GM15510 (cell line): ENCODE results near the gene EIF3F.

Experiments
- POLR2A ChIP-seq: IDR thresholded peaks from 3 replicates; pipeline ENCODE4 v1.6.1; 2011; ENCODE audit warnings: borderline replicate concordance; ENCODE audit not compliant: insufficient read length; ENCODE audit errors: extremely low read depth

EIF3F gene

GRCh38 chr11:7974668-7975067 is 12.5 kb upstream of the EIF3F start:
- TF ChIP-seq POLR2A, result no peak

DNA sequence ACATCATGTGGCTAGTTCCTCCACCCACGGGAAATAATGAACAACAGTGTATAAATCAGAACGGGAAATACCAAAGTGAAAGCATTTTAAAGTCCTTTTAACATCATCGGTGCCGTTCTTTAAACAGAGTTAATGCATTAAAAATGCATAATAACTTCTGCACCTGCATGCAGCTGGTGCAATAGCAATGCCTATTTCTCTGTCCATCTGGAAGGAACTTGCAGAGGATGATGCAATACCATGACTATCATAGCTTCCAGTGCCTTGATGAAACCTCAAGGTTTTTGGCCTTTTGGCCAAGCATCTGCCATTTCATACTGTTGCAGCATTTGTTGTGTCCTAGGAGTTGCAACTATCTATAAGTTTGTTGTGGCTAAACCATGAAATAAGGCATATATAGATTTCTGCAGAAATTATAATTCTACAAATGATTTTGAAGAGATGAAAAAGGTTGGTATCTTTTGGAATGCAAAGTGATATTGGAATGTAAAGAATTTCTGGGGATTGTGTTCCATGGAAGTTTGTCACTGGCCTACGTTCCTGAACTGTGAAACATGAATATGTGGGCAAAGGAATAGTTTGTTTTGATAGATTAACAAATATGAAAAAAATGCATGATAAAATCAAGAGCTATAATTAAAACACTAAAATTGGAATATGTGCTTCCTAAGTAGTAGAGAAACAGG is 9.8 kb upstream of the EIF3F start:
- TF ChIP-seq POLR2A, result no peak

- no peak for TF ChIP-seq POLR2A
Observed at GRCh38 chr11:7981619-7982157, 5.4 kb upstream of the EIF3F start.

GRCh38 chr11:7982582-7983119 is 4.5 kb upstream of the EIF3F start:
- TF ChIP-seq POLR2A, result no peak

- no peak for TF ChIP-seq POLR2A
Observed at GRCh38 chr11:7983832-7984590, 3.1 kb upstream of the EIF3F start.

DNA sequence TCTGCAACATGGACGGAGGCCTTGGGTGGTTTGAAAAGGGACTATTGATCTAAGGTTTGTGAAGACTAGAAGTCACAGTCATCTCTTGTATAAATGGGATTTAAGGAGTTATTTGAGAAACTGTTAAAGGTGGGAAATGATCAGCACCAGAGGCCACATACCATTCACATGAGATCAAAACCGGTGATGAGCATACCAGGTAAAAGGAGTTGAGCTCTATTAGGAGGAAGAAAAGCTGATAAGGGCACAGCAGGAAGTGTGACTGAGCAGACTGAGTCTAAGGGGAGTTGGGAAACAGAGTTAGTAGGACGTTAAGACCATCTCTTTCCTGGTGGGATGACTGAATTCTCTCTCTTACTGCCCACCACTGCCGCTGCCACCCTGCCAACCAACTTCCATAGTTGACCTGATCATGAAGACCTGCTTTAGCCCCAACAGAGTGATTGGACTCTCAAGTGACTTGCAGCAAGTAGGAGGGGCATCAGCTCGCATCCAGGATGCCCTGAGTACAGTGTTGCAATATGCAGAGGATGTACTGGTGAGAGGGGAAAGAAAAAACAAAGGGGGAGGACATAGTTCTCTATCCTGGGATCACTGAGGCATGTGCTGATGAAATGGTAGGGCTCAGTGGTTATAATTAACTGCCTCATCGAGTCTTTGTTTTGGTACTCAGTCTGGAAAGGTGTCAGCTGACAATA is 7.6 kb downstream of the EIF3F start:
- no peak for TF ChIP-seq POLR2A

DNA sequence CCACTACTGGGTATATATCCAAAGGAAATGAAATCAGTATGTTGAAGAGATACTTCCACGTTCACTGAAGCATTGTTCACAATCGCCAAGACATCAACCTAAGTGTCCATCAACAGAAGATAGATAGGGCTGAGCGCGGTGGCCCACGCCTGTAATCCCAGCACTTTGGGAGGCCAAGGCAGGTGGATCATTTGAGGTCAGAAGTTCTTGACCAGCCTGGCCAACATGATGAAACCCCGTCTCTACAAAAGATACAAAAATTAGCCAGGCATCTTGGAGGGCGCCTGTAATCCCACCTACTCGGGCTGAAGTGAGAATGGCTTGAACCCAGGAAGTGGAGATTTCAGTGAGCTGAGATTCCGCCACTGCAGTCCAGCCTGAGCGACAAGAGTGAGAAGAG is 12.7 kb downstream of the EIF3F start:
- TF ChIP-seq POLR2A, result no peak

DNA sequence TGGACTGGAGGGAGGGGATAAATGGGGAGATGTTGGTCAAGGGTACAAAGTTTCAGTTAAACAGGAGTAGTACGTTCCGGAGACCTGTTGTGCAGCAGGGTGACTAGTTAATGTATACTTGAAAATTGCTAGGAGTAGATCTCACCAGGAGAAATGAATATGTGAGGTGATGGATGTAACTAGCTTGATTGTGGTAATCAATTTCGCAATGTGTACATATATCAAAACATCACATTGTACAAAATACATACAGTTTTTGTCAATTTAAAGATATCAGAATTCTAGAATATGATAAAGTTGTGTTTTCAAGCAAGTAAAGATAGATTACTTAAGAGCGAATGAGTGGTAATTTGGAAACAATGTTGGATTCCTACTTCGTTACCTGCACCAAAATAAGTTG is 13.3 kb downstream of the EIF3F start:
- TF ChIP-seq POLR2A, result no peak

DNA sequence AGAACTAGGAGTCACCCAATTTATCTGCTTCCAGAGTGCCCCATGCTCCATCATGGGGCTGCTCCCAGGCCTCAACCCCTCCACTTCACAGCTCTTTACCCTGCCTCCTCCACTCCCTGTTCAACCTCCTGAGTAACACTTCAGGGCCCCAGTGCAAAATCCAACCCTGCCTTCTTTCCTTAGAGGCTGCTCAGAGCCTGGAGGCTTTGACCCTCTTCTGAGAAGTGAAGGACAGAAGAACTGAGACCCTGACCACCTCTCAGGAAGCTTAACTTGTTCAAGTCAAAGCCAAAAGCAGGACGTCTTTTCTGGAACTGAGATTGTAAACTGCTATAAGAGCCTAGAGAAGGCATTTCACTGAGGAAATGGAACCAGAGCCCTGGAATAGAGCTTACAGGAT is 15.5 kb downstream of the EIF3F start:
- no peak for TF ChIP-seq POLR2A

- TF ChIP-seq POLR2A, result no peak
Observed at GRCh38 chr11:8003187-8003586, 16.1 kb downstream of the EIF3F start.

- TF ChIP-seq POLR2A, result no peak
Observed at GRCh38 chr11:8004008-8004407, 16.9 kb downstream of the EIF3F start.

GRCh38 chr11:8005556-8005955 is 18.4 kb downstream of the EIF3F start:
- TF ChIP-seq POLR2A, result no peak

DNA sequence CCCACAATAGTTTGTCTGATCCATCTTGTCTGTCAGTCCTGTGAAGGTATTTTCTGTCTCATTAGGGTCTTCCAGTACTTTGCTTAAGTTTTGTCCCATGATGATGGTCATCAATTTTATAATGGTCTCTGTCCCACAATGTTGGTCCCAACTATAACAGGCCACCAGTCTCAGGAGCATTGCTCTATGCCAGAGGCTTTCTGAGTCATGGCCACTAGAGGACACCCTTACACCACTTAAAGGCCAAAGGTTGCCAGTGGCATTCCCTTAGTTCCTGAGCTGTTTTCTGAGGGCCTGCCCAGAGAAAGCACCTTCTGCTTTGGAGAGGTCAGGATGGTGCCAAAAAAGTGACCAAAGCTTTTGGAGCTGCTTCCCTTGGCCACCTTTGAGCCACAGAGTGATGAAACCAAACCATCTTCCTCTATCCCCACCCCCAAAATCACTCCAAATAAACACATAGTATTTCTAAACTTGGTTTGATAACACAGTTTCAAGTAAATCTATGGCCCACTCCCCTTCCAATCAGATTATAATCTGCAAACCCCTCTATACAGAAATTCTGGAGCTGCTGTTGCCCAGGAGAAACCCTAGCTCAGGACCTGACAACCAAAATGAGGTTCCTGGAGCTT is 19.3 kb downstream of the EIF3F start:
- TF ChIP-seq POLR2A, result no peak

GRCh38 chr11:8008212-8008611 is 21.1 kb downstream of the EIF3F start:
- TF ChIP-seq POLR2A, result no peak

DNA sequence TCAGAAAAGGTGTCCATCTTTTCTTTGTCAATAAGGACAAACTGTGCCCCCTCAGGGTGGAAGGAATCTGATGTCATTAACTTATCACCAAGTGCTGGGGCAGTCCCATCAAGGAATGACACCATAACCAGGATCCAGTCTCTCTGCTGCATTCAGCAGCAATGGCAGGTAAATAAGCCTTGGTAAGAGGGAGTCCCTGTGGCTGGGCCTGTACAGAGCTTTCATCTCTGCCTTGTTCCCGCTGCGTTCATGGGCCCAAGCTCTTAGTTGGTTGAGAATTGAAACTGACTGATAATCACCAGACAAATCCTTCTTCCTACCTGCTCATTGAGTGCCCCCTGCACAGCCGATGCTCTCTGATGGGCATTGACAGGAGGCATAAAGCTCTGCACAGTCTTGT is 22.7 kb downstream of the EIF3F start:
- no peak for TF ChIP-seq POLR2A

DNA sequence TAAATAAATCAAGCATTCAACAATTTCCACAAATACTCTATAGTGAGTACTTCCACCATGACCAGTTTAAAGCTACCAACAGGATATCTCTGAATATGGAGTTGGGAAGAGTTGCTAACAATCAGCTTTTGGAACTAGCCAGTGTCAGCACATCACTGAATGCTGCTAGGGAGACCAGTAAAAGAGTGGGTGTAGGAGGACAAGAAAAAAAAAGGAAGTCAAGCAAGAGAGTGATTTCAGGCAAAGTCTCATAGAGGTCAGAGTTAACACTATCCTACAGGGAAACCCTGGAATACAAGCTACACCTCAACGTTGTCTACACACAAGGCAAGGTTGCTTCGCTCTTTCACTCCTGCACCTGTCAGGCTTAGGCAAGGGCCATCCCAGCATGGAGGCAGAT is 24.2 kb downstream of the EIF3F start:
- no peak for TF ChIP-seq POLR2A

- TF ChIP-seq POLR2A, result no peak
Observed at GRCh38 chr11:8011981-8012444, 24.9 kb downstream of the EIF3F start.
